ENCODE measurements around the gene ACSF3. TPM values are rescaled to one million over a fixed set of nuclear protein-coding genes. Genes with fewer than 3 reads are reported as not detected.

Gene ACSF3
- total RNA-seq, 1 experiment from 2014 or later = 55.2 TPM

DNA sequence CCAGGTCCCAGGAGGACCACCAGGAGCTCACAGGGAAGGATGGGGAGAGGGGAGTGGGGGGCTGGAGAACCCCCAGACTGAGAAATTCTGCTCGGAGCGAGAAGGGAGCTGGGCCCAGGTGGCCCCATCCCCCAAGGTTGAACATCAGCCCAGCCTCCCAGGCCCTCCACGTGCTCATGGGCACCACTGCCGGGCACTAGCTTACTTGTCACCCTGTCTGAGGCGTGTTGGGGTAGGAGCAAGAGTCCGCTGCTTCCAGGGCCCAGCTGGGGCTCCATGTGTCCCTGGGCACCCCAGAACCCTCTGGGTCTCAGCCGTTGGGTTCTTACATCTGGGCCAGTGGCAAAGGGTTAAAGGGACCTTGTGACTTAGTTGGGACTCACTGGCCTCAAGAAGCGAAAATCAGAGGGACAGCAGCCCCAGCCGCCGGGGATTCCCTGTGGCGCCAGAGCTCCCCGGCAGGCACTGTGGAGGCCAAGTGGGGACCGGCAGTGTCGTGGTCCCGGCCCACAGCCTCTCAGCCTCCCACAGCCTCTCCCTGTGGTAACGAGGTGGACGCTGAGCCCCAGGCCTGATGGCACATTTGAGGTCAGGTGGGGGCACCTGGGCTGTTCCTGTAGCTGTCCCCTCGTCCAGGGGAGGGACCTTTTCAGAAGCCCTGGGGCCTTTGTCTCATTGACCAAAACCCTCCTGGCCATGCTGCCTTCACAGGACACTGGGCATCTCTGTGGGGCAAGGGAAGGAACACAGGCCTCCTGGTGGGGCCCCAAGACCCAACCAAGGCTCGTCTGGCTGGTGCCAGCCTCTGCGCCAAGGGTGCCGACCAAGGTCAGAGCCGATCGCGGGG lies 44.2 kb downstream of the ACSF3 start:
- Mint-ChIP-seq H3K4me1 (ENCODE audit: low read depth, unreplicated experiment) (no peaks in the 10 kb centered on the region), H3K9me3 (ENCODE audit: unreplicated experiment) (no peaks in the 10 kb centered on the region), H3K27ac (ENCODE audit: unreplicated experiment) (no peak overlapping the region), H3K27me3 (ENCODE audit: insufficient read depth, unreplicated experiment) (no peaks in the 10 kb centered on the region), H3K4me3 (ENCODE audit: unreplicated experiment) (no peak overlapping the region), H3K36me3 (ENCODE audit: insufficient read depth, unreplicated experiment) (peaks cover 22% of the 10 kb centered on the region)
- no peaks in the 10 kb centered on the region for H3K36me3 ChIP-seq (ENCODE audit: control insufficient read depth, insufficient read depth, low read length)
- ChIA-PET POLR2A (no interaction called here), CTCF (interaction anchor here (0.5 kb wide), 1 partner anchor 34 kb away, joined by 3 read pairs; the partner anchor contains the start of gene CDH15)
- no peaks in the 10 kb centered on the region for H3K9me3 ChIP-seq
- H3K4me1 ChIP-seq = no peaks in the 10 kb centered on the region
- no peak for DNase-seq
- H3K27me3 ChIP-seq (replicated peaks; ENCODE audit: control insufficient read depth, insufficient read depth, low read length) = no peaks in the 10 kb centered on the region
- no peak overlapping the region for H3K4me3 ChIP-seq (ENCODE audit: low read depth, low read length)
- TF ChIP-seq CTCF (IDR thresholded peaks at IDR 0.05; ENCODE audit: insufficient read depth in 1 of 2, low read depth in 1 of 2, low read length in 1 of 2, severe bottlenecking in 1 of 2, unreplicated experiment in 1 of 2) = no peak
- intact Hi-C loops (cut with micrococcal nuclease; ENCODE audit: unreplicated experiment) = no loop called here
- BruUV-seq (replicated peaks) = no TSS peak

DNA sequence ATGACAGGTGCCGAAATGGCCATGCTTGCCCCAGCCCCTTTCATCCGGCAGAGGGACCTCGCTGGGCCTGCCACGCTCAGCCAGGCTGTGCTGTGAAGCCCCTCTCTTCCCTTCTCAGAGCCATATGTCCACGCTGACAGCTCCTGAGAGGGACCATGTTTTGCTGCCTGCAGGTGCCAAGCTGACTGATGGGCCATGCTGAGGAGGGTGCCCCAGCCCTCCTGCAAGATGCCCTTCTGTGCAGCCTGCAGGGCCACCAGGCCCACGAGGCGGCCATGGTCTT lies 44.8 kb downstream of the ACSF3 start:
- H3K4me3 Mint-ChIP-seq (ENCODE audit: unreplicated experiment) = no peak overlapping the region
- H3K9me3 Mint-ChIP-seq (ENCODE audit: unreplicated experiment) = no peaks in the 10 kb centered on the region
- BruUV-seq (replicated peaks) = no TSS peak
- no peak for DNase-seq
- Histone ChIP-seq H3K4me3 (ENCODE audit: low read depth, low read length) (no peak overlapping the region), H3K4me1 (no peaks in the 10 kb centered on the region), H3K27me3 (replicated peaks; ENCODE audit: control insufficient read depth, insufficient read depth, low read length) (no peaks in the 10 kb centered on the region), H3K9me3 (no peaks in the 10 kb centered on the region), H3K36me3 (ENCODE audit: control insufficient read depth, insufficient read depth, low read length) (no peaks in the 10 kb centered on the region)
- peaks cover 24% of the 10 kb centered on the region for H3K36me3 Mint-ChIP-seq (ENCODE audit: insufficient read depth, unreplicated experiment)
- no peaks in the 10 kb centered on the region for H3K27me3 Mint-ChIP-seq (ENCODE audit: insufficient read depth, unreplicated experiment)
- POLR2A ChIA-PET = no interaction called here
- no peaks in the 10 kb centered on the region for H3K4me1 Mint-ChIP-seq (ENCODE audit: low read depth, unreplicated experiment)
- H3K27ac Mint-ChIP-seq (ENCODE audit: unreplicated experiment) = no peak overlapping the region
- no peak for TF ChIP-seq CTCF (IDR thresholded peaks at IDR 0.05; ENCODE audit: insufficient read depth in 1 of 2, low read depth in 1 of 2, low read length in 1 of 2, severe bottlenecking in 1 of 2, unreplicated experiment in 1 of 2)
- intact Hi-C loops (cut with micrococcal nuclease; ENCODE audit: unreplicated experiment) = no loop called here
- CTCF ChIA-PET = interaction anchor here (0.5 kb wide), 1 partner anchor 33 kb away, joined by 3 read pairs; the partner anchor contains the start of gene CDH15

- ChIA-PET POLR2A (no interaction called here), CTCF (no interaction called here)
- H3K27me3 Mint-ChIP-seq (ENCODE audit: insufficient read depth, unreplicated experiment) = no peaks in the 10 kb centered on the region
- no peaks in the 10 kb centered on the region for H3K4me1 ChIP-seq
- intact Hi-C loops (cut with micrococcal nuclease; ENCODE audit: unreplicated experiment) = no loop called here
- H3K4me3 ChIP-seq (ENCODE audit: low read depth, low read length) = no peak overlapping the region
- H3K4me3 Mint-ChIP-seq (ENCODE audit: unreplicated experiment) = no peak overlapping the region
- no TSS peak for BruUV-seq (replicated peaks)
- no peaks in the 10 kb centered on the region for H3K36me3 ChIP-seq (ENCODE audit: control insufficient read depth, insufficient read depth, low read length)
- H3K4me1 Mint-ChIP-seq (ENCODE audit: low read depth, unreplicated experiment) = no peaks in the 10 kb centered on the region
- TF ChIP-seq CTCF (IDR thresholded peaks at IDR 0.05; ENCODE audit: insufficient read depth in 1 of 2, low read depth in 1 of 2, low read length in 1 of 2, severe bottlenecking in 1 of 2, unreplicated experiment in 1 of 2) = no peak
- DNase-seq = no peak
- H3K9me3 Mint-ChIP-seq (ENCODE audit: unreplicated experiment) = no peaks in the 10 kb centered on the region
- H3K36me3 Mint-ChIP-seq (ENCODE audit: insufficient read depth, unreplicated experiment) = peaks cover 26% of the 10 kb centered on the region
- no peaks in the 10 kb centered on the region for H3K9me3 ChIP-seq
- H3K27ac Mint-ChIP-seq (ENCODE audit: unreplicated experiment) = no peak overlapping the region
- no peaks in the 10 kb centered on the region for H3K27me3 ChIP-seq (replicated peaks; ENCODE audit: control insufficient read depth, insufficient read depth, low read length)
These were observed 45.3 kb downstream of the ACSF3 start for GRCh38 chr16:89138843-89139520.
